GM12878 (cell line): ENCODE measurements around the gene STARD3.

Experiments
- BHLHE40 ChIP-seq, 2 experiments: fragments of 450-650 bp in 1 of 2; IDR thresholded peaks; 2 replicates each; pipeline ENCODE4 v1.6.1; 2011 to 2017; ENCODE audit warnings: low read depth in 2 of 2, borderline replicate concordance in 1 of 2, improper control_type of control experiment in 1 of 2, low read length in 1 of 2, mild to moderate bottlenecking in 1 of 2
- CBFB ChIP-seq: IDR thresholded peaks from 2 replicates; pipeline ENCODE4 v1.6.1; 2016; ENCODE audit warnings: antibody characterized with exemption, low read depth
- CBX5 ChIP-seq: sonication (generic); IDR thresholded peaks from 2 replicates; pipeline ENCODE4 v1.6.1; 2016; ENCODE audit warnings: low read depth, moderate library complexity, mild to moderate bottlenecking, inconsistent platforms
- EGR1 ChIP-seq, 2 experiments: IDR thresholded peaks; 1 replicate in 1 of 2; 2 replicates in 1 of 2; pipeline ENCODE4 v1.6.1; 2011 to 2012; ENCODE audit warnings: low read depth in 2 of 2, low read length in 2 of 2, borderline replicate concordance in 1 of 2, mild to moderate bottlenecking in 1 of 2, moderate library complexity in 1 of 2
- EP300 ChIP-seq, 2 experiments: fragments of 150-350 bp in 1 of 2; IDR thresholded peaks; 2 replicates each; pipeline ENCODE4 v1.6.1; 2011 to 2012; ENCODE audit warnings: low read depth in 2 of 2, low read length in 2 of 2, borderline replicate concordance in 1 of 2, improper control_type of control experiment in 1 of 2, inconsistent platforms in 1 of 2; ENCODE audit not compliant: control insufficient read depth in 1 of 2
- EZH2 ChIP-seq: IDR thresholded peaks from 2 replicates; pipeline ENCODE4 v1.6.1; 2012; ENCODE audit warnings: low read depth, mild to moderate bottlenecking, control low read depth, inconsistent platforms, low read length, borderline replicate concordance; ENCODE audit not compliant: control insufficient read depth
- MTA3 ChIP-seq: IDR thresholded peaks from 2 replicates; pipeline ENCODE4 v1.6.1; 2012; ENCODE audit warnings: low read length, inconsistent platforms, borderline replicate concordance
- TAF1 ChIP-seq: IDR thresholded peaks from 2 replicates; pipeline ENCODE4 v1.6.1; 2011; ENCODE audit warnings: mild to moderate bottlenecking, low read depth, low read length, borderline replicate concordance
- TF ChIP-seq, protein P1 (sequence below), 3 experiments: IDR thresholded peaks in 2 of 3; conservative IDR thresholded peaks in 1 of 3; 2 replicates each; pipeline ENCODE4 v1.5.1; 2011; ENCODE audit warnings: low read depth in 3 of 3, low read length in 3 of 3, mild to moderate bottlenecking in 3 of 3, control low read depth in 2 of 3, moderate library complexity in 2 of 3, inconsistent platforms in 1 of 3, mixed read lengths in 1 of 3; ENCODE audit not compliant: control insufficient read depth in 2 of 3, insufficient read depth in 1 of 3; ENCODE audit errors: extremely low read depth in 1 of 3
- TF ChIP-seq, protein P2 (sequence below): IDR thresholded peaks from 2 replicates; pipeline ENCODE4 v1.6.1; 2011; ENCODE audit warnings: low read depth, mild to moderate bottlenecking, low read length, moderate library complexity, borderline replicate concordance; ENCODE audit errors: extremely low read depth

DNA sequence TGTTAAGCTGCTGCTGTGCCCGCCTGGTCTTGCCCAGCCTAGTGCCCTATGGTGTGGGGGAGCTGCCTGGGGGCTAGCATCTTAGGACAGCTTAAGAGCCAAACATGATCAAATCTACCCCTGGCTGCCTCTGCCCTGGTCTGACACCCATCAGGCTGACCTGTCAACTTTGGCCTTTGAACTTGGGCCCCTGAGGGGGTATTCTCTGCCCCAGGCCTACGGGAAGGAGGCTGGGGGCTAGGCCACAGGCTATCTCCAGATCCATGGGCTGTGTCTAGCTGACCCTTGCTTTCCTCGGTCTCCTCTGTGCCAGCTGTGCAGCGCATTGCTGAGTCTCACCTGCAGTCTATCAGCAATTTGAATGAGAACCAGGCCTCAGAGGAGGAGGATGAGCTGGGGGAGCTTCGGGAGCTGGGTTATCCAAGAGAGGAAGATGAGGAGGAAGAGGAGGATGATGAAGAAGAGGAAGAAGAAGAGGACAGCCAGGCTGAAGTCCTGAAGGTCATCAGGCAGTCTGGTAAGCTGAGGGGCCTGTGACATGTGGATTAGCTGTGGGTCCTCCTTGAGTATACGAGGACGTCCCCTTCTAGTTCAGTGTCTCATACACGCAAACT, 3.3 kb upstream of the STARD3 start:
- TF ChIP-seq, protein P1, sequence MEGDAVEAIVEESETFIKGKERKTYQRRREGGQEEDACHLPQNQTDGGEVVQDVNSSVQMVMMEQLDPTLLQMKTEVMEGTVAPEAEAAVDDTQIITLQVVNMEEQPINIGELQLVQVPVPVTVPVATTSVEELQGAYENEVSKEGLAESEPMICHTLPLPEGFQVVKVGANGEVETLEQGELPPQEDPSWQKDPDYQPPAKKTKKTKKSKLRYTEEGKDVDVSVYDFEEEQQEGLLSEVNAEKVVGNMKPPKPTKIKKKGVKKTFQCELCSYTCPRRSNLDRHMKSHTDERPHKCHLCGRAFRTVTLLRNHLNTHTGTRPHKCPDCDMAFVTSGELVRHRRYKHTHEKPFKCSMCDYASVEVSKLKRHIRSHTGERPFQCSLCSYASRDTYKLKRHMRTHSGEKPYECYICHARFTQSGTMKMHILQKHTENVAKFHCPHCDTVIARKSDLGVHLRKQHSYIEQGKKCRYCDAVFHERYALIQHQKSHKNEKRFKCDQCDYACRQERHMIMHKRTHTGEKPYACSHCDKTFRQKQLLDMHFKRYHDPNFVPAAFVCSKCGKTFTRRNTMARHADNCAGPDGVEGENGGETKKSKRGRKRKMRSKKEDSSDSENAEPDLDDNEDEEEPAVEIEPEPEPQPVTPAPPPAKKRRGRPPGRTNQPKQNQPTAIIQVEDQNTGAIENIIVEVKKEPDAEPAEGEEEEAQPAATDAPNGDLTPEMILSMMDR (IDR thresholded peaks at IDR 0.05 in 2 of 3, conservative IDR thresholded peaks at IDR 0.05 in 1 of 3; ENCODE audit: control insufficient read depth in 2 of 3, extremely low read depth in 1 of 3, insufficient read depth in 1 of 3, low read depth in 3 of 3, low read length in 3 of 3), result no peak
- TF ChIP-seq, protein P2, sequence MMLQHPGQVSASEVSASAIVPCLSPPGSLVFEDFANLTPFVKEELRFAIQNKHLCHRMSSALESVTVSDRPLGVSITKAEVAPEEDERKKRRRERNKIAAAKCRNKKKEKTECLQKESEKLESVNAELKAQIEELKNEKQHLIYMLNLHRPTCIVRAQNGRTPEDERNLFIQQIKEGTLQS, result no peak
- no peak for TF ChIP-seq CBFB
- no peak for TF ChIP-seq CBX5
- no peak for TF ChIP-seq EZH2
- TF ChIP-seq BHLHE40 (IDR thresholded peaks at IDR 0.05; ENCODE audit: borderline replicate concordance in 1 of 2, low read depth in 2 of 2, low read length in 1 of 2), result no peak
- no peak for TF ChIP-seq EGR1 (IDR thresholded peaks at IDR 0.05; ENCODE audit: borderline replicate concordance in 1 of 2, low read depth in 2 of 2, low read length in 2 of 2)
- TF ChIP-seq TAF1, result no peak
- TF ChIP-seq MTA3, result no peak
- TF ChIP-seq EP300 (IDR thresholded peaks at IDR 0.05; ENCODE audit: borderline replicate concordance in 1 of 2, control insufficient read depth in 1 of 2, low read depth in 2 of 2, low read length in 2 of 2), result no peak
